ENCODE results near the gene KIF23.

Gene KIF23

DNA sequence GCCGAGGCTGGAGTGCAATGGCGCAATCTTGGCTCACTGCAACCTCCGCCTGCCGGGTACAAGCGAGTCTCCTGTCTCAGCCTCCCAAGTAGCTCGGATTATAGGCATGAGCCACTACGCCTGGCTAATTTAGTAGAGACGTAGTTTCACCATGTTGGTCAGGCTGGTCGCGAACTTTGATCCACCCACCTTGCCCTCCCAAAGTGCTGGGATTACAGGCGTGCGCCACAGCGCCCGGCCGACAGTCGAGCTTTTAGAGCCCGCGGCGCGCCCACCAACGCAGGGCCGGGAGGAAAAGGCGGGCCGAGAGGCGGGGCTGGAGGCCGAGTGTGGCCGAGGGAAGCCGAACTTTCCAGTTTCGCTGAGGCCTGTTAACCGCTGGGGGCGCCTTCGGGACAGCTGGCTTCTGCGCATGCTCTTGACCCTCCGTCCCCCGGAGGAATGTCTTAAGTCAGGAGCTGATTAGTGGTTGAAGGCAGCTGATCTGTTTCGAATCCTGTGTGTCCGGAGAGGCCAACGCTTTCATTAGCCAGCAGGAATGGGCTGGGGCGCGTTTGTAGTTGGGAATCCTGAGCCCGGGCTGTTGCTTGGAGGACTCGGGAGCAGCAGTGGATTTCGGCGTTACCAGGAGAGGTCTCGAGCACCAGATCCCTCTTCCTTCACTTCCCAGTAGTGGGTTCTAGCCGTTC is 48.5 kb downstream of the KIF23 start:
- H3K4me1 ChIP-seq (ENCODE audit: insufficient read depth, low read length): peaks cover 20% of the 10 kb centered on the region

DNA sequence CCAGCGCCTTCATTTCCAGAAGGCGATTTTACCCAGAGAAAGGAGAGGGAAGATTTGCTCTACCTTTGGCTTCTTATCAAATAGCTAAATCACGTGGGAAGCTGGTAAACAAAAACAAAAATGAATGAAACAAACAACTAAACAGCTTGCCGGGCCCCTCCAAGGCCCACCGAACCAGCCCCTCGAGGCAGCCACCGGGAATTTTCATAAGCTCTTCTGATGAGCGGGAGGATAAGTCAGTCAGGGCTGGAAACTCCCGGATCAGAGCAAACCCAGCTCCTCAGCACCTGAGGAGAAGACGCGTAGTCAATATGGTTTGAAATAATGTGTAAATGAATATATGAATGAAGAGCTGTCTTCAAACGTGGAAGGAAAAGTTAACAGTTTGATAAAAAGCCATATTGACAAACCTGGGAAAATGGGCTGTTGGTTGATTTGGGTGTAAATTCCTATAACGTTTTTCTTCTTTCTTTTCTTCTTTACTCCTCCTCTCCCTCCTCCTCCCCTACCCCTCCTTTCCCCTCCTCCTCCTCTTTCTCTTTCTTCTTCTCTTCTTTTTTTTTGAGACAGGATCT is 49.1 kb downstream of the KIF23 start:
- peak overlapping the region; percentile 72 for H3K4me2 ChIP-seq (ENCODE audit: insufficient read depth, low read length)
- H3K9me3 ChIP-seq (ENCODE audit: insufficient read depth, low read length, severe bottlenecking): no peaks in the 10 kb centered on the region
- peaks cover 20% of the 10 kb centered on the region for H3K4me1 ChIP-seq (ENCODE audit: insufficient read depth, low read length)
- no peaks in the 10 kb centered on the region for H3K27me3 ChIP-seq (ENCODE audit: insufficient read depth, low read length, poor library complexity)
- TF ChIP-seq EZH2 (IDR thresholded peaks at IDR 0.05; ENCODE audit: borderline replicate concordance, low read depth, low read length, severe bottlenecking): no peak
- TF ChIP-seq, protein P1, sequence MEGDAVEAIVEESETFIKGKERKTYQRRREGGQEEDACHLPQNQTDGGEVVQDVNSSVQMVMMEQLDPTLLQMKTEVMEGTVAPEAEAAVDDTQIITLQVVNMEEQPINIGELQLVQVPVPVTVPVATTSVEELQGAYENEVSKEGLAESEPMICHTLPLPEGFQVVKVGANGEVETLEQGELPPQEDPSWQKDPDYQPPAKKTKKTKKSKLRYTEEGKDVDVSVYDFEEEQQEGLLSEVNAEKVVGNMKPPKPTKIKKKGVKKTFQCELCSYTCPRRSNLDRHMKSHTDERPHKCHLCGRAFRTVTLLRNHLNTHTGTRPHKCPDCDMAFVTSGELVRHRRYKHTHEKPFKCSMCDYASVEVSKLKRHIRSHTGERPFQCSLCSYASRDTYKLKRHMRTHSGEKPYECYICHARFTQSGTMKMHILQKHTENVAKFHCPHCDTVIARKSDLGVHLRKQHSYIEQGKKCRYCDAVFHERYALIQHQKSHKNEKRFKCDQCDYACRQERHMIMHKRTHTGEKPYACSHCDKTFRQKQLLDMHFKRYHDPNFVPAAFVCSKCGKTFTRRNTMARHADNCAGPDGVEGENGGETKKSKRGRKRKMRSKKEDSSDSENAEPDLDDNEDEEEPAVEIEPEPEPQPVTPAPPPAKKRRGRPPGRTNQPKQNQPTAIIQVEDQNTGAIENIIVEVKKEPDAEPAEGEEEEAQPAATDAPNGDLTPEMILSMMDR (IDR thresholded peaks at IDR 0.05; ENCODE audit: borderline replicate concordance, extremely low read depth, low read length, poor library complexity, severe bottlenecking): no peak
- H4K20me1 ChIP-seq (ENCODE audit: insufficient read depth, low read length): no peaks in the 10 kb centered on the region
- peak overlapping the region; percentile 33 to 66; a peak in 3 of 4 replicates for H3K4me3 ChIP-seq (ENCODE audit: low read depth in 1 of 2, low read length in 2 of 2)
- no peaks in the 10 kb centered on the region for H3K79me2 ChIP-seq (ENCODE audit: insufficient read depth, low read length)
- peak overlapping the region; percentile 90 for H2AFZ ChIP-seq (ENCODE audit: low read depth, low read length)
- ATAC-seq (ENCODE audit: insufficient read depth, low read depth) (no peak), DNase-seq (no peak)
- H3K9ac ChIP-seq (ENCODE audit: low read depth, low read length): peak overlapping the region; percentile 69
- no peaks in the 10 kb centered on the region for H3K36me3 ChIP-seq (ENCODE audit: insufficient read depth, low read length)
- H3K27ac ChIP-seq (ENCODE audit: low read length): peak overlapping the region; percentile 86

More for the DNA sequence above, 48.5 kb downstream of the KIF23 start:
- Histone ChIP-seq H3K27me3 (ENCODE audit: insufficient read depth, low read length, poor library complexity) (no peaks in the 10 kb centered on the region), H3K27ac (ENCODE audit: low read length) (peak overlapping the region; percentile 86), H3K4me2 (ENCODE audit: insufficient read depth, low read length) (peak overlapping the region; percentile 72), H3K36me3 (ENCODE audit: insufficient read depth, low read length) (no peaks in the 10 kb centered on the region), H3K9me3 (ENCODE audit: insufficient read depth, low read length, severe bottlenecking) (no peaks in the 10 kb centered on the region), H3K79me2 (ENCODE audit: insufficient read depth, low read length) (no peaks in the 10 kb centered on the region), H3K9ac (ENCODE audit: low read depth, low read length) (peak overlapping the region; percentile 69), H3K4me3 (ENCODE audit: low read depth in 1 of 2, low read length in 2 of 2) (peak overlapping the region; percentile 33 to 66; a peak in 3 of 4 replicates), H4K20me1 (ENCODE audit: insufficient read depth, low read length) (no peaks in the 10 kb centered on the region), H2AFZ (ENCODE audit: low read depth, low read length) (peak overlapping the region; percentile 90)
- TF ChIP-seq, protein P1 (IDR thresholded peaks at IDR 0.05; ENCODE audit: borderline replicate concordance, extremely low read depth, low read length, poor library complexity, severe bottlenecking): peak; percentile 86
- TF ChIP-seq EZH2 (IDR thresholded peaks at IDR 0.05; ENCODE audit: borderline replicate concordance, low read depth, low read length, severe bottlenecking): no peak
- DNase-seq (peak; percentile 92), ATAC-seq (ENCODE audit: insufficient read depth, low read depth) (peak; percentile 97)

DNA sequence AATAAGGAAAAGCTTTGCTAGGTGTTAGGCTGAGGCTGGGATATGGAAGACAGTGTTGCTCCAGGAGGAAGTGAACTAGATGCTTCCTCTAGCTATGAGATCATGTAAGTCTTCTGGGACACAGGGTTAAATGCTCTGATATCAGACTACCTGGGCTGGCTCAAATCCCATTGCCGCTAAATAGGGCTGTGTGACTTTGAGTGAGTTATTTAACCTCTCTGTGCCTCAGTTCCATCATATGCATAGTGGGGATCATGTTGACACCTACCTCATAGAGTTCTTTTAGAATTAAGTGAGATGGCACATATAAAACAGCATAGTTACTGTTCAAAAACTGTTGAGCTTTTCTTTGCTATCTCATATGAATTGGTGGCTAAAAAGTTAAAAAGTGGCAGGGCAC is 51.1 kb downstream of the KIF23 start:
- no peak for TF ChIP-seq EZH2 (IDR thresholded peaks at IDR 0.05; ENCODE audit: borderline replicate concordance, low read depth, low read length, severe bottlenecking)
- TF ChIP-seq, protein P1 (IDR thresholded peaks at IDR 0.05; ENCODE audit: borderline replicate concordance, extremely low read depth, low read length, poor library complexity, severe bottlenecking): no peak
- no peaks in the 10 kb centered on the region for H3K9me3 ChIP-seq (ENCODE audit: insufficient read depth, low read length, severe bottlenecking)
- H3K36me3 ChIP-seq (ENCODE audit: insufficient read depth, low read length): no peaks in the 10 kb centered on the region
- no peak overlapping the region for H3K4me3 ChIP-seq (ENCODE audit: low read depth in 1 of 2, low read length in 2 of 2)
- H3K4me2 ChIP-seq (ENCODE audit: insufficient read depth, low read length): no peak overlapping the region
- ATAC-seq (ENCODE audit: insufficient read depth, low read depth) (no peak), DNase-seq (no peak)
- H2AFZ ChIP-seq (ENCODE audit: low read depth, low read length): no peak overlapping the region
- no peaks in the 10 kb centered on the region for H4K20me1 ChIP-seq (ENCODE audit: insufficient read depth, low read length)
- peaks cover 20% of the 10 kb centered on the region for H3K4me1 ChIP-seq (ENCODE audit: insufficient read depth, low read length)
- H3K9ac ChIP-seq (ENCODE audit: low read depth, low read length): no peak overlapping the region
- H3K27me3 ChIP-seq (ENCODE audit: insufficient read depth, low read length, poor library complexity): no peaks in the 10 kb centered on the region
- no peaks in the 10 kb centered on the region for H3K79me2 ChIP-seq (ENCODE audit: insufficient read depth, low read length)
- H3K27ac ChIP-seq (ENCODE audit: low read length): no peak overlapping the region
